NCI-H524 (cell line): ENCODE measurements around the gene SEC16A.

Source experiments
- DNase-seq, 2 experiments: peaks; one replicate each; lab custom pipeline; 2025; lab: John Stamatoyannopoulos, UW

Gene SEC16A

DNA sequence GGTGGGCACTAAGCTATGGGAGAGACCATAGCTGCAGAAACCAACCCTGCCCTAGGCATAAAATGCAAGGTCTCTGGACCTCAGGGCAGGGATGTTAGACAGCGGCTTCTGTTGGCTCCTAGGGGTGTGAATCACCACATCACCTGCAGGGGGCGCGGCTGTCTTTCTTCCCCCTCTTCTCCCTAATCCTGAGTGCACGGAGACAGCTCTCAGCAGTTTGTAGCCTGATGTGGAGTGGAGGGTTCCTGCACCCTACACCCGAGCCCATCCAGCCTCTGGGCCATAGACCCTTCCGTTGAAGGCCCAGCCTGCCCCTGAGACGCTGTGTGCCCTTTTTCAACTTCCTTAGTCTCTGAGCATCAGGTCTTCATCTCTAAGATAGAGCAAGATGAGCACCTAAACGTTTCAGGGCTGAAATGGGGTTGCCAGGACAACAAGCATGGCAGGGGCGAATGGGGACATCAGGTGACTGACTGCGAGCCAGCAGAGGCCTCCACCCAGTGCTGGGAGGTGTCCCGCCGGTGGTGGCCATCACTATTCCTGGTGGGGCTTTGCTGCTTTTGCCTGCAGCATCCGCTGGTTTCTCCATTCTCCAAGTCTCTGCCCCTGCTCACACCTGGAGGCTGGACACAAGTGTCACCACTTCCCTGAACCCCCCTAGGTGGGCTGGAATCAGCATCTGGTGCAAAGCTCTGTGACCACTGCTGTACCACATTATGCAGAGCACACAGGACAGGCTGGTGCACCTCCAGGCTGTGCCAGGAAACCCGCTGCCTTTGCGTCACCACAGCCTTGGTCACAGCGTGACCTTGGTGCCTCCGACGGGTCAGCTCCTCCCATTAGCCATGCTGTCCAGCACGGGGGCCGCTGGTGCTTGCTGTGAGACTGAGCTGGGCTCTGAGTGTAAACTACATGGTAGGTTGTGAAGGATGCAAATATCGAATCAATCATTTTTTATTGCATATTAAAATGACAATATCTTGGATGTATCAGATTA lies 2.5 kb upstream of the SEC16A start:
- DNase-seq: peak; percentile 79 to 84

DNA sequence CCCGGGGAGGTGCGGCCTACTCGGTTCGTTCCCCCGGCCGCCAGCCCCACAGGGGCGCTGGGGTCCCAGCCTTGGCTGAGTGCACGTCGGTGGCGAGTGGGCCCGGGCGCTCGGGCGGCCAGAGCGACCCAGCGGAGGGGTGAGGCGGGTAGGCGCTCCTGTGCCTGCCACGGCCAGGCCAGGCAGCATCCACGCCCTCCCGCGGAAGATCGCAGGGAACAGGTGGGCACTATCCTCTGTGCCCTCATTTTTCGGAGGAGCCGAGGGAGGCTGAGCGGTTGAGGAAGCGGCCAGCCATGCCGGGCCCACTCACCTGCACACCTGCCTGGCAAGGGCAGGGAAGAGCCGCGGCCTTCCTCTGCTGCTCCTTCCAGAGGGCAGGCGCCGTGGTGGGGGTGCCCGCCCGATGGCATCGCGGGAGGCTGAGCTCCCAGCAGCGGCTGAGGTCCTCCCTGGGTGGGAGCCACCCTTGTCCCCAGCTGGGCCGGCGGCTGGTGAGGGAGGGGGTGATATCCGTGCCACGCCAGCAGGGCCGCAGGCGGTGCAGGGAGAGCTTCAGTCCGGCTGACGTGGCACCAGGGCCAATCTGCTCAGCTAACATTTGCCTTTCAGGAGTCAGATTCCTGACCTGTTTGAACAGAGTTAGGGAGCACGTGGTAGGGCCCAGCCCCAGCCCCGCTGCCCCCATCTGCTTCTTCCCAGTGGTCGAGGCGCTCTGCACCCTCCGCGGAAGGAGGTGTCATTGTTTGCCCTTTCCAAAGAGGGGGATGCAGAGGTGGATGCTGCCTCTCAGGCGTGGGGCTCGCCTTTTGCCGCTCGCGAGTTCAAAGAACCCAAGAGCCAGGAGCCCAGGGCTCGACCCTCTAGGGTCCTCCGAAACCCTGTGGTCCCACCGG lies 1.6 kb upstream of the SEC16A start:
- peak in 1 of 2 experiments; percentile 46 for DNase-seq

DNA sequence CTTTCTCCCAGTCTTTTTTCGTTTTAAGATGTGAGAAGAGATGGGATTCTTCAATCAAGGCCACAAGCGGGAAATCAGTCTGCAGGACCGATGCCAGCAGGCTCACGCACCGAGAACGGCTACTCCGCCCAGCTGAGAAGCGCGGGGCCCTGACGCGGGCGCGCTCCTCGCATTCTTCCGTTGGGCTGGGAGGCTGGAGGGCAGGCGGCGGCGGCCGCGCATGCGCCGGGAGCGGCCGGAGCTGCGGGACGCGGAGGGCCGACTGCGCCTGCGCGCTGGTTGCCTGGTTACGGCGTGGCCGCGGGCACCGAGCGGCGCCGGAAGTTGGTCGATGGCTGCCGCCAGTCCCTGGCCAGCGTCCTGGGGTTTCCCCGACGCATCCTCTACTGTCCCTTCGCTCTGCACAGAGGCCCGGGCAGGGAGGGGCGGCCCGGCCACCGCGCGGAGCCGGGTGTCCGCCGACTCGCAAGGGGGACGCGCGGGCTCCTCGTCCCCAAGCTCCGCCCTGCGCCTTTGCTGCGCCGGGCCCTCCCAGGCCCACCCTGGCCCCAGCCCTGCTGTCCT lies 831 bp upstream of the SEC16A start:
- DNase-seq: peak; percentile 92 to 93

DNA sequence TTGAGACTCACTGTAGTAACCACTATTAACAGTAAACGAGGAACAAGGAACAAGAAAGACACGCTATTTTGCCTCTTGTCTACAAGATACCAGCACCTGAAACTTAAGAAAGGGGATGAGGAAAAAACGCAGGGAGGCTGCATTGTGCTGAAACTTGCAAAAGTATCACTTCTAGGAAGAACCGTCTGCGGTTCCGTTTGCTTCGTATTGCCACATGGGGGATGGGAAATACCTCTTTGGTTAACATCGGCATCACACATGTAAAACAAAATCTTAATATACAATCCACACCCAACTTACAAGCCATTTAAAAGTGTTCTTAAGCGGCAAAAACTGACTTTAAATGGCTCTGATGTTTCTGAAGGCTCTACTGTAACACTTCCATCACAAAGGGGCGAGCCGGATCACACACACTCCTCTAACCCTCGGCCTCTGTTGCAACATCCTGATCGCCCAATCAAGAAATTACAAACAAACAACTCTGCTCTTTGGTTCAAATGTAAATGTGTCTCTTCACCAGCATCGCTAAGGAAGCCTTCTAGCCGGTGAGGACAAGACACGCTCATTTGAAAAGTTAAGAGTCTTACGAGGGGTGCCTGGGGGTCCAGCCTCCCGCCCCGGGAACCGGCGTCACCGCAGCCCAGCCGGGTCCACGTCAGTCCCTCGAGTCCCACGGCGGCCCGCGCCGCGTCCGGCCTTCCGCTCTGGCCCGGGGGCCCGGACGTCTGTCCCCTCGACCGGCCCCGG lies 621 bp downstream of the SEC16A start:
- DNase-seq: no peak

- no peak for DNase-seq
These were observed 1.3 kb downstream of the SEC16A start for GRCh38 chr9:136481558-136481957.

- DNase-seq: no peak
These were observed 6.3 kb downstream of the SEC16A start for GRCh38 chr9:136476369-136477150.

GRCh38 chr9:136474974-136475865 lies 7.6 kb downstream of the SEC16A start:
- DNase-seq: no peak

DNA sequence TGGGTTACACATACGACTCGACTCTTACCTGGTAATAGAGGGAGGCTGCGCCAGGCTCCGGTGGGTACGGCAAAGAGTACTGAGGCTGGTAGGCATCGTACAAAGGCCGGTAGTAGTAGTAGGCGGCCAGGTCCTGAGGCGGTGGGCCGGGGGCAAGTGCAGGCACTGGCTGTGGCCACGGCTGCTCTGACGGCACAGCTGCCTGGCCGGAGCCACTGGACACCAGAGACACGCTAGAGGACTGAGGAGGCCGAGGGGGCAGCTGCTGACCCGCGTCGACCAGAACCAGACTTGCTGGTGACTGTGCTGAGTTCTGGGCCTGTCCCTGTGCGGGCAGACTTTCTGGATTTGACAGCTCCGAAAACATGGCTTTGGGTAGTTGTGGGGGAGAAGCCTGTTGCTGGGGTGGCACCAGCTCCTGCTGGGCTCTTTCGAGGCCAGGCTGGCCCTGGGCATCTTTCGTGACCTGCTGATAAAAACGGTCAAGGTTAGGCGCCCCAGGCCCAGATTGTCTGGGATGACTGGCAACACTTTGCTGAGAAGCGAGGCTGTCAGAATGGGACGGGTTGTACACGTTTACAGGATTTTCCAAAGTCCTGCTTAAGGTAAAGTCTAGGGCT lies 8.7 kb downstream of the SEC16A start:
- no peak for DNase-seq

GRCh38 chr9:136473354-136473721 lies 9.5 kb downstream of the SEC16A start:
- no peak for DNase-seq

DNA sequence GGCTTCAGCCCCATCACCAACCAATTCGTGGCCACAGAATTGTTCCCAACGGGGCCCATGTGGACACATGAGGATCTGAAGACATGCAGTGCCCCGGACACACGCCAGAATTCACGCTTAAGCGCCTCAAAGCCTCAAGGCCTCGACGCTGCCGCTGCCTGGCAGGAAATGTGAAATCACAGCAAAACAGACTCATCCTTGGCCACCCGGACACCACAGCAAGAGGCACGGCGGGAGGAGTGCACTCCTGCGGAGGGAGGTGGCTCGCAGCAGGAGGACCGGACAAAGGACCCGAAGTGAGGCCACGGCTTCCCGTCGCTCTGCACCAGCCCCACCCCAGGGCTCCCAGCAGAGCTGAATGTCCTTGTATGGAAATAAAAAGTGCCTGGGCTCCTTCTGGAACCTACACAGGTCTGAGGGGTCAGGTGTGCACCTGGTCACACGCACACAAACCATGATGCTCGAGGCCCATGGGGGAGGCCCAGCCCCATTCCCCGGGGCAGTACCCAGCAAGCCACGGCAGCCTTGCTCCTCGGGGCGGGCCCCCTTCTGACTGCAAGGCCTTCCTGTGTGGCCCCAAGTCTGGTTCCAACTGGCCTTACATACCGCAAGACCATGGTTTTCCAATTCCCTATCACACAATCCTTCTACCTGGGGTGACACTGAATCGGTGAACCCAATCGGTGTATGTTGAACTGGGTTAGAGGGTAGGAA lies 10.0 kb downstream of the SEC16A start:
- no peak for DNase-seq

DNA sequence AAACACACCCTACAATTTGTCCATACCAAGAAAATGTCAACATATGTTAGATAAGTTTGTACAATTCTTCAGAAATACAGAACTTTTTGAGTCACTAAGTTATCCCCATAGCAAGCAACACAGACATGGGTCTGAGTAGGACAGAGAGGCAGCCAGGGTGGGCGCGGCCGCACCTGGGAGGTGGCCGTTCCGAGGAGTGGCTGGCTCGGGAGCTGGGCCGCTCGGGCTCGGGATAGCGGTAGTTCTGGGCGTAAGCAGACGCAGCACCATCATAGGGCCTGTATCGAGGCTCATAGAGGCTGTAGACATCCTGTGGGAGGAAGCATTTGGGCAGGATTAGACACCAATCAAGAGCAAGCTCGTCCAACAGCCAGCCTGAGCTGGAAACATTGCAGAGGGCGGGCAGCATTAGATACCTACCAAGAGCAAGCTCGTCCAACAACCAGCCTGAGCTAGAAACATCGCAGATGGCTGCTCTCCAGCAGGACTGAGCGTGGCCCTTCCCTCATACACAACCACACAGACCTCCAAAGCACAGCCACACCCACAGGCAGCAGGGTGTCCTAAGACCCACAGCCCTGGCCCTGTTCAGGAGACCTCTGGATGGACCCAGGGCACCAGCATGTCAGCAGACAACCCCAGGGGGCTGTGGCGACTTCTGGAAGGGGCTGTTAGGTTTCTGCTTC lies 10.9 kb downstream of the SEC16A start:
- DNase-seq: no peak

GRCh38 chr9:136470792-136471469 lies 11.9 kb downstream of the SEC16A start:
- no peak for DNase-seq

- DNase-seq: no peak
These were observed 12.5 kb downstream of the SEC16A start for GRCh38 chr9:136470356-136470755.

GRCh38 chr9:136467766-136468165 lies 15.1 kb downstream of the SEC16A start:
- no peak for DNase-seq

DNA sequence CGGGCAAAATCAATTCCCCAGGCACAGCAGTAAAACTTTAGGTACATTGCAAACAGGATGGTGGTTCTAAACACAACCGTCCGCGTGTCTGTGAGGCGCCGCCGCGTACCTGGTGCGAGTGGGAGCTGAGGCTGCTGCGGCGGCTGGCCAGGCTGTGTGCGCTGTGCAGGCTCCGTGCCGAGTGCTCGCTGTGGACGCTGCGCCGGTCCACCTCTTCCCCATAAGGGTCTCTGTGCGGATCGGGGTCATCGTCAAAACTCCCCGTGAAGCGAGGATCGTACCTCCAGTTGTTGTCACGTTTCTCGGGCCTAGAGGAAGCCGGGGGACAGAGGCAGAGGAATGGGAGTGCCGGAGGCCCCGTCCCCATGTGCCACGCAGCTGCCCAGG lies 16.7 kb downstream of the SEC16A start:
- DNase-seq: no peak

DNA sequence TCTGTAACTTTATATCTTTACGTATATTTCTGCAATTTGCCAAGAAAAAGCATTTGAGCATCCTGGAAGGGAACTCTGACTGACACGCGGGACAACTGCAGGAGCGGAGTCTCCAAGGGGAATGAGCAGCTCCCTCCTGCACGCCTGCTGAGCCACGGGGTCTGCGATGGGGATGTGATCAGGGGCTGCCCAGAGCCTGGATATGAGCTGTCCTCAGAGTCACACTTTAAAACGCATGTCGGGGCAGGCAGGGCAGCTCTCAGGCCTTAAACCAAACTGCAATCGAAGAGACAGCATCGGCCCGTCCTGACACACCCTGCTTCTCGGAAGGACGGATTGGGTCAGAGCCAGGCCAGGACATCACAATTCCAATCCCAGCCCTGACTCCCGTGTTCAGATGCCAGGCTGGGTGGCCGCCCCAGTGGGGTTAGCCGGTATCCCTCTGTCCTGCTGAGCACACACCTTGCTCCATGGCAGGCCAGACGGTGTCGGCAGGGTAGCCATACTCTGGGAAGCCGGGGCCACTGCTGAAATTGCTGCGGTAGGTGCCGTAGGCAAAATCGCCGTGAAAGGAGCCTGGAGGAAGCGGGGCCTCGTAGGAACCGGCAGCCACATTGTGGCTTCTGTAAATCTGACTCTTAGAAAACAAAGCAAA lies 17.2 kb downstream of the SEC16A start:
- no peak for DNase-seq

DNA sequence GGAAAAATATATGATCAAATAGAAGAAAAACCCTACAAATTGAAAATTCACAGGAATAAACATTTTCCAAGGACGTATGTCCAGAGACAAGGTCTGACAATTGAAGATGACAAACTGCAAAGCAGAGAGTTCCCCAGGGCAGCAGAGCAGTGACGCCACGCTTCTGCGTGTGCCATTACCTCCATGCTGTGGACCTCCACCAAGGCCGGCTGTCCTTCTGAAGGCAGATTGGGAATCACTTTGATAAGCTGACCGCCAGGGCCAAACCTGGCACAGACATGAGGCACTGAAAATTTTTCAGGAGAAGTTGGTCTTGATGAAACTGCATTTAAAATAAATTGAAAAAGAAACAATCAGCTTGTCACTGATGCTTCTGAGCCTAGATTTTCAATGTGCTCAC lies 18.6 kb downstream of the SEC16A start:
- no peak for DNase-seq
